HFFc6 (cell line): Measurements from ENCODE around the gene HEXD. TPM values are rescaled to one million over a fixed set of nuclear protein-coding genes. Genes with fewer than 3 reads are reported as not detected.

Source experiments
- DNase-seq: peaks from one replicate; pipeline ENCODE4 v3.0.0-alpha.2; 2018
- H3K27ac Mint-ChIP-seq: 2 replicates; pipeline ENCODE4 v1.8.0; 2020; ENCODE audit warnings: mild to moderate bottlenecking, mixed read lengths
- H3K27me3 Mint-ChIP-seq: 2 replicates; pipeline ENCODE4 v1.8.0; 2021; ENCODE audit warnings: mild to moderate bottlenecking, moderate library complexity, mixed read lengths; ENCODE audit not compliant: insufficient read depth
- H3K36me3 Mint-ChIP-seq: 2 replicates; pipeline ENCODE4 v1.8.0; 2021; ENCODE audit warnings: low read depth, mixed read lengths
- H3K4me1 Mint-ChIP-seq: 2 replicates; pipeline ENCODE4 v1.8.0; 2020; ENCODE audit warnings: low read depth, mixed read lengths
- H3K4me3 Mint-ChIP-seq: 2 replicates; pipeline ENCODE4 v1.8.0; 2020; ENCODE audit warnings: mild to moderate bottlenecking, moderate library complexity, mixed read lengths
- H3K9me3 Mint-ChIP-seq: 2 replicates; pipeline ENCODE4 v1.8.0; 2020; ENCODE audit warnings: mild to moderate bottlenecking, mixed read lengths
- CTCF ChIP-seq: fragments of 200-600 bp; sonication (generic); IDR thresholded peaks from 2 replicates; pipeline ENCODE4 v1.5.0; 2021; ENCODE audit warnings: antibody characterized with exemption, mild to moderate bottlenecking
- total RNA-seq, 6 experiments: library from RNA; stranded (reverse); fragmentation: NEBNext Ultra II Directional; extraction: Animal tissue kit (Norgen Biotek cat#: 25700); gene quantifications; 2 replicates in 1 of 6; 3 replicates in 5 of 6; pipeline ENCODE4 v1.2.3, GENCODE V29; 2021

HEXD gene
- total RNA-seq, 6 experiments from 2014 or later, result 4.3 to 6.8 (median 5.6) TPM

- no peaks in the 10 kb centered on the region; the same call in 1 of the 2 replicates for H3K36me3 Mint-ChIP-seq
- TF ChIP-seq CTCF, result no peak
These were observed 13.1 kb upstream of the HEXD start for GRCh38 chr17:82405051-82405450.

GRCh38 chr17:82406131-82406671 lies 11.9 kb upstream of the HEXD start:
- peaks cover 6% of the 10 kb centered on the region; the same call in 1 of the 2 replicates for H3K4me1 Mint-ChIP-seq
- H3K36me3 Mint-ChIP-seq, result no peaks in the 10 kb centered on the region
- no peaks in the 10 kb centered on the region; the same call in 1 of the 2 replicates for H3K27me3 Mint-ChIP-seq
- DNase-seq, result no peak
- H3K4me3 Mint-ChIP-seq, result no peak overlapping the region
- no peak for TF ChIP-seq CTCF
- no peak overlapping the region for H3K27ac Mint-ChIP-seq
- no peaks in the 10 kb centered on the region for H3K9me3 Mint-ChIP-seq

More at GRCh38 chr17:82405051-82405450, 13.1 kb upstream of the HEXD start:
- no peak for DNase-seq
- peaks cover 6% of the 10 kb centered on the region; the same call in 1 of the 2 replicates for H3K4me1 Mint-ChIP-seq
- no peaks in the 10 kb centered on the region; the same call in 1 of the 2 replicates for H3K27me3 Mint-ChIP-seq
- no peaks in the 10 kb centered on the region for H3K9me3 Mint-ChIP-seq
- no peak overlapping the region for H3K27ac Mint-ChIP-seq
- no peak overlapping the region for H3K4me3 Mint-ChIP-seq

- H3K4me1 Mint-ChIP-seq, result peaks cover 6% of the 10 kb centered on the region; the same call in 1 of the 2 replicates
- no peak overlapping the region for H3K27ac Mint-ChIP-seq
- no peaks in the 10 kb centered on the region; the same call in 1 of the 2 replicates for H3K27me3 Mint-ChIP-seq
- no peaks in the 10 kb centered on the region for H3K36me3 Mint-ChIP-seq
- TF ChIP-seq CTCF, result no peak
- DNase-seq, result no peak
- no peak overlapping the region for H3K4me3 Mint-ChIP-seq
- no peaks in the 10 kb centered on the region for H3K9me3 Mint-ChIP-seq
These were observed 10.9 kb upstream of the HEXD start for GRCh38 chr17:82407255-82407654.

- DNase-seq, result no peak
- H3K9me3 Mint-ChIP-seq, result no peaks in the 10 kb centered on the region
- no peaks in the 10 kb centered on the region for H3K36me3 Mint-ChIP-seq
- no peak overlapping the region for H3K27ac Mint-ChIP-seq
- peaks cover 6% of the 10 kb centered on the region; the same call in 1 of the 2 replicates for H3K4me1 Mint-ChIP-seq
- no peak for TF ChIP-seq CTCF
- no peak overlapping the region for H3K4me3 Mint-ChIP-seq
- H3K27me3 Mint-ChIP-seq, result peaks cover 1% of the 10 kb centered on the region; the same call in 1 of the 2 replicates
These were observed 9.7 kb upstream of the HEXD start for GRCh38 chr17:82408288-82408937.

- DNase-seq, result no peak
- H3K36me3 Mint-ChIP-seq, result no peaks in the 10 kb centered on the region
These were observed 9.2 kb upstream of the HEXD start for GRCh38 chr17:82408938-82409318.

More at GRCh38 chr17:82408938-82409318, 9.2 kb upstream of the HEXD start:
- no peak for TF ChIP-seq CTCF
- peaks cover 6% of the 10 kb centered on the region; the same call in 1 of the 2 replicates for H3K4me1 Mint-ChIP-seq
- no peak overlapping the region for H3K4me3 Mint-ChIP-seq
- H3K27me3 Mint-ChIP-seq, result peaks cover 1% of the 10 kb centered on the region; the same call in 1 of the 2 replicates
- no peaks in the 10 kb centered on the region for H3K9me3 Mint-ChIP-seq
- H3K27ac Mint-ChIP-seq, result no peak overlapping the region
